HG03060 (cell line): Measurements from ENCODE around the gene RPS6KA2.
"Not testable (repeated sequence)": the region's sequence is repeated elsewhere in the genome, so short reads cannot be mapped to it uniquely, and the experiment has no call there.

Experiments
- ATAC-seq: cut with Tn5 transposase; IDR thresholded peaks from one replicate; pipeline ENCODE4 v1.9.1; 2021; ENCODE audit warnings: low read depth, moderate number of reproducible peaks; ENCODE audit not compliant: unreplicated experiment

The RPS6KA2 gene

DNA sequence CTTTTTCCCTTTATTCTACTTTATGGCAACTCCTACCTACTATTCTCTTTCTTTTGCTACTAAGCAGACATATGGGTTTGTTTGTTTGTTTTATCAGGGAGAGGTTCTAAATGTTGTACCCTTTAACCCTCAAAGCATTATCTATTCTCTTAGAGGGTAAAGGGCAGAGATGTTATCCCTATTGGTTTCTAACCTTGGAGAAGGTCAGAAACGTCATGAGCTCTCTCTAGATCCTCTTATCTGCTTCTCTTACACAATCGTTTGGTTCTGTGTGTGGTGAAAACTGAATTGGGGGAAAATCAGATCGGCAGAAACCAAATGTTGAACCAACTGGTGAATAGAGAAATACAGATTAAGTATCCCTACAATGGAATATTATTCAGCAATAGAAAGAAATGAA lies 237.9 kb downstream of the RPS6KA2 start:
- no peak for ATAC-seq

DNA sequence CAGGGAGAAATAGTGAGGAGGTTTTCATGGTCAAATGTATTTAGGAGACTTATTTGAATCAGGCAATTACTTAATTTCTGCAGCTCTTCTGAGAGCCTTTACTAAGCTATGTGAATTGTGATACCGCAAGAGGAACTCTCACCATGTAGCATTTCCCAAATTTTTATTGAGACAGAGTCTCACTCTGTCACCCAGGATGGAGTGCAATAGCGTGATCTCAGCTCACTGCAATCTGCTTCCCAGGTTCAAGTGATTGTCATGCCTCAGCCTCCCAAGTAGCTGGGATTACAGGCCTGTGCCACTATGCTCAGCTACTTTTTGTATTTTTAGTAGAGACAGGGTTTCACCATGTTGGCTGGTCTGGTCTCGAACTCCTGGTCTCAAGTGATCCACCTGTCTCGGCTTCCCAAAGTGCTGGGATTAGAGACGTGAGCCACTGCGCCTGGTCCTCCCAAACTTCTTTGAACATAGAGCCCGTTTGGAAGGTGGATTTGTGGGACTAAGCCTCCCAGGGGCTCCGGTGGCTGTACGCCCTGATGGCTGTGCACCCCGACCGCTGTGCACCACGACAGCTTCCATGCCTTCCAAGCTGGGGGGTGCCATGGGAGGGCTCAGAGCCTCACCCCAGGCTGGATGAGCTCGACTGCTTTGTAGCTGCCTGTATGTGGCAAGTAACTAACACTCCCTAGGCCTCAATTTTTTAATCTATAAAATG lies 238.6 kb downstream of the RPS6KA2 start:
- ATAC-seq: no peak

DNA sequence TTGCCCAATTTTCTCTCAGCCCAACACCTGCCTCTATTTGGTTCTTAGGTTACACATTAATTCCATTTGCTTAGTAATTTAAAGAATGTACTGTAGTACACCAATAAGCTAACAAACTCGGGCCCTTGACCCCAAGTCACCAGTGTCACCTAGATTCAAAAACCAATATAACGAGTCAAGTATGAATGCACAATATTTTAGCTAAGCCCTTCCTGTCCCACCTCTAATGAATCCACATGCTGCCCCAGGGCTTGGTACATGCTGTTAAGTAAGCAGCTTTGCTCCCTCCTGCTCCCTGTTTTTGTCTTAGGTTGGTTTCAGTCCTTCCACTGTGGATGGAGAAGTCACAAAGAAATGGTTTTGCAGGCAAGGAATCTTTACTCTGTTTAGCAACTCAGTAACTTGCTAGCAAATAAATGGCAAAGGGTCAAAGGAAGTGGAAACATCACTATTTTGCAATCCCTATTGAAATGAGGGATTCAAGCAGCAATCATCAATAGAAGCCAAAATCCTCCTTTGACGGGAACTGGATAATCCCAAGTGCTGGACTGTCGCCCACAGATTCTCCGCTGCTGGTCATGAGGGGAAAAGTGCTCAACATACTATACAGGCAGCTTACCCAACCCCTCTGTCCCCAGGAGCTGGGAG lies 239.3 kb downstream of the RPS6KA2 start:
- no peak for ATAC-seq

DNA sequence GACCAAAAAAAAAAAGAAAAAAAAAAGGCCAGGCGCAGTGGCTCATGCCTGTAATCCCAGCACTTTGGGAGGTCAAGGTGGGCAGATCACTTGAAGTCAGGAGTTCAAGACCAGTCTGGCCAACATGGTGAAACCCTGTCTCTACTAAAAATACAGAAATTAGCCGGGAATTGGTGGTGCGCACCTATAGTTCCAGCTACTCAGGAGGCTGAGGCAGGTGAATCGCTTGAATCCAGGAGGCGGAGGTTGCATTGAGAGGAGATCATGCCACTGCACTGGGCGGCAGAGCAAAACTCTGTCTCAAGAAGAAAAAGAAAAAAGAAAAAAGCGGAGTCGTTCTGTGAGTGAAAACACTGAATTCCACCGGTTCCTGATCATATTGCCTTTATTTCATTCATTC lies 240.0 kb downstream of the RPS6KA2 start:
- ATAC-seq: not testable (repeated sequence)

DNA sequence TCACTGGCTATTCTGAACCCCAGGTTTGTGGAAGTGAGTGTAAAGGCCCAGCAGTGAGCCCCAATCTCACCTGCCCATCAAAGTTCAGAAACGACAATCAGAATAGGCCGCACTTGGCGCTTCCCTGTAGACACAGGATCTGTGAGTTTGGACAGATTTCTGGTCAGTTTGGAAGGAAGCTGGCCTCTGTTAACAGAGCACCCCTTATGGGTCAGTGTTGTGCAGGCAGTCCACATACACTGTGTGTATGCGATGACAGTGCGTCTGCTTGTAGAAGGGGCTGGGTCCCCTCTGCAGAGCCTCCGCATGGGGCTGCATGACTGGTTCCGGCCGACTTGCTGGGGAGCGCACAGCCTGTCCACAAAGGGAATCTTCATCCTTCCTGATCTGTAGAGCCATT lies 240.9 kb downstream of the RPS6KA2 start:
- no peak for ATAC-seq

DNA sequence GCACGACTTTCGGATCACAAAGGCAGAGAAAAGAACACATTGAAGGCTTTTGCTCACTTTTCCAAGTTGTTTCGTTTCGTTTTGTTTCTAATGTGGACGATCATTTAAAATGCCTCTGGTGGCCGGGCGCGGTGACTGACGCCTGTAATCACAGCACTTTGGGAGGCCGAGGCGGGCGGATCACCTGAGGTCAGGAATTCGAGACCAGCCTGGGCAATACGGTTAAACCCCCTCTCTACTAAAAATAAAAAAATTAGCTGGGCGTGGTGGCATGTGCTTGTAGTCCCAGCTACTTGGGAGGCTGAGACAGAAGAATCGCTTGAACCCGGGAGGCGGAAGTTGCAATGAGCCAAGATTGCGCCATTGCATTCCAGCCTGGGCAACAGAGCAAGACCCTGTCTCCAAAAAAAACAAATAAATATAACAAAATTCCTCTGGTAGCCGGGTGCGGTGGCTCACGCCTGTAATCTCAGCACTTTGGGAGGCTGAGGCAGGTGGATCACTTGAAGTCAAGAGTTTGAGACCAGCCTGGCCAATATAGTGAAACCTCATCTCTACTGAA lies 243.2 kb downstream of the RPS6KA2 start:
- ATAC-seq: peak; percentile 3

DNA sequence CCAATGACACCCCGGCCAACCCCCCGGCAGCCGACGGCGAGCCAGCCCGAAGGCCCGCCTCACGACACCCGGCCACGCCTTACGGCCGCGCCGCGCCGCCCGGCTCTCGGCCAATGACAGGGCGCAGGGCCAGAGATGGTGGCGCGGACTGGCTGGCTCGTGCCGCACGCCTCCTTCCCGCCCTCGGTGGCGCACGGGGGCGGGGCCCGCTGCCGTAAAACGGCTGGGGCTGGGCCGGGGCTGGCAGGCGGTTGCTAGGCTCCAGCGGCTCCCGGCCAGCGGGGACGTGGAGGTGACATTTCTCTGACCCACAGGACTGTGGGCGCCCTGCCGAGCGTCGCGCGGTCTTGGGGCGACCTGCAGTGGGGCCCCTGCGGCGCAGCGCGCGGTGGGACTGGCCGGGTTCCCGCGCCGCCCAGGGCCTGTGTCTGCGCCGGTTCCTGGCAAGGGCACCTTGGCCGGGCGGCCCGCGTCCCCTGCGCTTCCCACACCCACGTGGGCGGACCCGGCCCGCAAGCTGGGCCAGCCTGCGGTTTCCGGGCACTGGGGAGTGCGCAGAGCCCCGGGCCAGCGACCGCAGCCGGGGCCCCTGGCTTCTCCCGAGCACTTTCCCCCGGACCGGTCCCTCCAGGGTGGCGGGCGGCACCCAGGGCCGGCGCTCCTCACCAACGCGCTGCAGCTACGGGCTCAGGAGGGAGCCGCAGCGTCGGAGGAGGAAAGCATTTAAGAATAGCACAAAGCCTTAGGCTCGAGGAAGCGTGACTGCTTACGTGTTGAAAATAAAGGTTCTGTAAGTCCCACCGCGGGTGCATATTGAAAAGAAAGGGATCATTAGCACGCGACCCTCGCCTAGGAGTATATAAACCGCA lies 243.9 kb downstream of the RPS6KA2 start, which contains the start of gene MPC1:
Gene MPC1, minus strand, starts transcription at position 8 of the 869 bp plus-strand sequence. CDS start 64 bp downstream, outside the sequence.
- ATAC-seq: peak; percentile 61

DNA sequence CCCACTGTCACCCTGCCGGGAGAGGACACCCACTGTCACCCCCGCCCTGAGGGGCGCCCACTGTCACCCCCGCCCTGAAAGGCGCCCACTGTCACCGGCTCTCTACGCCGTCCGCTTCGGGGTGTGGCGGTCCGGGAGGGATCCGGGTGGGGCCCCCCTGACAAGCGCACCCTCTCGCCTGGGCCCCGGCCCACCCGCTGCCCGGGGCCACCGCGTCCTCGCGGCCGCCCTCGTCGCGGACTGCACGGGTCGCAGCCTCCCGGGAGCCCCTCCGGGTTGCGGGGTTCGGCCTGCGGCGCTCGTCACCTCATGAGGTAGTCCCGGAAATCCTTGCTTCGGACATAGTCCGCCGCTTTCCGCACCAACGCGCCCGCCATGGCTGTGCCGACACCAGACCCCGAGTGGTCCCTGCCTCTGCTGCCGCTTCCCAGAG lies 244.5 kb downstream of the RPS6KA2 start:
- no peak for ATAC-seq

DNA sequence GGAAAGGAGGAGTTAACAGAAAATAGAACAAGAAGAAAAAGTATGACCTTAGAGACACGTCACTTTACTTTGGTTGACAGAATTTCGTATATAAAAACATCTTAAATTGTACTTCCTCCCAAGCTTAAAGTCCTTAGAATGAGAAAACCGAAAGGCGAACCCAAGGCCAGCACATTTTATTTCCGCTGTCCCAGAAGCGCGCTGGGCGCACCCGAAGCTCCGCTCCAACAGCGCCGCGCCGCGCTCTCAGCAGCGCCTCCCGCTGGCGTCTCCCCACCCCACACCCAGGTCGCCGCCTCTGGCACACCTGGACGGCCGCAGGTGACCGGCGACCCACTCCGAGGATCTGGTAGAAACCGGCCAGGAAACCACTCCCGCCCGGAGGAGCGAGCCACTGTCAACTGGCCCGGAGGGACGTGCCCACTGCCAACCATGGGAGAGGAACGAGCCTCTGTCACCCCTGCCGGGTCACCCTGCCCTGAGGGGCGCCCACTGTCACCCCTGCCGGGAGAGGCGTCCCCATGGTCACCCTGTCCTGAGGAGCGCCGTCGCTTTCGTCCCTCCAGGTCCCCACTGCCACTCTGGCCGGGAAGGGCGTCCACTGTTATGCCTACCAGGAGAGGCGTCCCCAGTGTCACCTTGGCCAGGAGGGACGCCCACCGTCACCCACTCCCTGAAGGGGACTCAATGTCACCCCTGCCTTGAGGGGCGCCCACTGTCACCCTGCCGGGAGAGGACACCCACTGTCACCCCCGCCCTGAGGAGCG lies 245.1 kb downstream of the RPS6KA2 start:
- peak; percentile 26 for ATAC-seq

DNA sequence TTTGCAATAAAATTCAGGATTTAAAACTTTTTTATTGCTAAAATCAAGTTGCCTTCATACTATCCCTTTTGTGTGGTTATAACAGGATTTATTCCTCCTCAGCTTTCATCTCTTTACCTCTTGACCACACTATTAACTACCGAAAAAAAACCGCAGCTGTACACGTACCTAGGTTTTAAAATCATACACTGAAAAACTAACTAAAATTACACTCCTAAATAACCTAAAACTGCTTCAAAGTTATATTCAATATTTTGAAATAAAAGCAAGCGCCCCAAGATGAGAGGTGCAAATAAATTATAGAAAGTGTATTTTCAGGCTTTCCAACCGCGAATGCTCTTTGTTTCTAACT lies 245.7 kb downstream of the RPS6KA2 start:
- no peak for ATAC-seq

DNA sequence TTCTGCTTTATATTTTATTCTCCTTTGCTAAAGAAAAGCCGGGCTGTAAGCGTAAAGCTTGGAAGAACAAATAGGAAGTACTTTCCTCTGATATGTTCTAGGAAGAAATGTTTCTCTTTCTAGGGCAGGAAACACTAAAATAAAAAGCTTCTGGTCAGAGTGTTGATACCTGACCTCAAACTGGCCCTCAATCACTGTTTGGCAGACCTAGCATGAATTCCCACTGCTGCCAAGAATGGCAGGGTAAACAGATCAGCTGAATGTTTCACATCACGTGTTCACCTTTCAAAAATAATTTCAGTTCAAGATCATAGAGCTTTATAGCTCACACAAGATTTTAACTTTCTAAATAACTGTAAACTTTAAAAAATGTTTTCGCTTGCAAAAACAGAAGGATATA lies 247.3 kb downstream of the RPS6KA2 start:
- no peak for ATAC-seq

DNA sequence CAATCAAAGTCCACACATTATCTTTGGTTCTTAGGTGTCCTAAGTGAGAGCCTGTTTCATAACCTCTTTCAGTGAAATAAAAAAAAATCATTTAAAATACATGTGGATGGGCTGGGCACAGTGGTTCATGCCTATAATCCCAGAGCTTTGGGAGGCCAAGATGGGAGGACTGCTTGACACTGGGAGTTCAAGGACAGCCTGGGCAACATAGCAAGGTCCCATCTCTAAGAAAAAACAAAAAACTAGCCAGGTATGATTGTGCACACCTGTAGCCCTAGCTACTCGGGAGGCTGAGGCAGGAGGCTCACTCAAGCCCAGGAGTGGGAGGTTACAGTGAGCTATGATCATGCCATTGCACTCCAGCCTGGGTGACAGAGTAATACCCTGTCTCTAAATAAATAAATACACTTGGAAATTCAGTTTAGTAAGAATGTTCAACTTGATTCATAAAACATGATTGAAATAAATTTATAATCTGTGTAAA lies 247.9 kb downstream of the RPS6KA2 start:
- ATAC-seq: no peak

DNA sequence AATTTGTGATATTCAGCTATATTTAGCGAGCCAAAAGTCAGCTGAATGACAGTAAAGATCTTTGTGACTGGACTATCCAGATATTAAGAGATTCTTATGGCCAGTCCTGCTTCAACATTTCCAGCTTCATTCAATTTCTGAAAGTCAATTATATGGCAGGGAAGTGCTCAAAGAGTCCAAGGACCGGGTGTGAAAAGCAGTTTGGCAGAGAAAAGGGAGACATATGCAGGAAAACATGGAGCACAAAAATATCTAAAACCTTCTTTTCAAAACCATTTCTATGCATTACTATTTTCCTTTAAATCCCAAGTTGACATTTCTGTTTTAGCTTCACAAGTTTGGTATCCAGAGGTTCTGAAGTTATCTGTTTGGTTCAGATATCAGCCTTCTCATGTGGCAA lies 249.3 kb downstream of the RPS6KA2 start:
- ATAC-seq: no peak

DNA sequence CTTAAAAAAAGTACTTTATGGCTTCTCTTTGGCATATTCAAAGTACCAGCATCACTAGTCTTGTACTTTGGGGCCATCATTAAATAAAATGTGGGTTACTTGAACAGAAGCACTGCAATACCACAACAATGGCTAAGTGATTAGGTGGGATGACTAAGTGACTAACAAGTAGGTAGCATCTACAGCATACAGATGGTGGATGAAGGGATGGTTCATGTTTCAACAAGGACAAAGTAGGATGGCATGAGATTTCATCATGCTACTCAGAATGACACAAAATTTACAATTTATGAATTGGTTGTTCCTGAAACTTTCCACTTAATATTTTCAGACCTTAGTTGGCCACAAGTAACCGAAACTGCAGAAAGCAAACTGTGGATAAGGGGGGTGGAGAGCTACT lies 252.0 kb downstream of the RPS6KA2 start:
- ATAC-seq: no peak

DNA sequence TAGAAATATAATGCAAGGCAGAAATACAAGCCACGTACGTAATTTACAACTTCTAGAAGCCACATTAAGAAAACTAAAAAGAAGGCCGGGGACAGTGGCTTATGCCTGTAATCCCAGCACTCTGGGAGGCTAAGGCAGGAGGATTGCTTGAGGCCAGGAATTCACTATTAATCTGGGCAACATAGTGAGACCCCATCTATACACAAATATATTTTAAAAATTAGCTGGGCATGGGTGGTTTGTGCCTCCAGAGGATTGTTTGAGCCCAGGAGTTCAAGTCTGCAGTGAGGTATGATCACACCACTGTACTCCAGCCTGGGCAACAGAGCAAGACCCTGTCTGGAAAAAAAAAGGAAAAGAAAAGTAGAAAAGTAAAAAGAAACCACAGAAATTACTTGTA lies 256.6 kb downstream of the RPS6KA2 start:
- ATAC-seq: no peak

DNA sequence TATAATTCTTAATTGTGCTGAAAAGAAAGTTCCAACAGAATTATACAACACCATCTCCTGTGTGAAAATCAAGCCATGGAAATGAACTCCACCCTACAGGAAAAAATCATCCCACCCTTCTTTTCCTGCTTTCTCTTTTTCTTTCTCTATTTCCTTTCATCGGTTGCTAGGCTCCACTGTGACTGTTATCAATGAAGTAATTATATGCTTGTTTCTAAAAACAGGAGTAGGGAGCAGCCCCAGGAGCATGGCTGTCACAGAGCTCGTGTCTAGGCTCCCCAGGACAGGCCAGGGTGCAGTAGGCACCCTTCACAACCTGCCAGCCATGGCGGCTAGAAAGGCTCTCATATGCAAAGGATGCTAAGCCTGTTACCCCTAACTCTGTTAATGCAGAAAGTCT lies 257.3 kb downstream of the RPS6KA2 start:
- no peak for ATAC-seq

DNA sequence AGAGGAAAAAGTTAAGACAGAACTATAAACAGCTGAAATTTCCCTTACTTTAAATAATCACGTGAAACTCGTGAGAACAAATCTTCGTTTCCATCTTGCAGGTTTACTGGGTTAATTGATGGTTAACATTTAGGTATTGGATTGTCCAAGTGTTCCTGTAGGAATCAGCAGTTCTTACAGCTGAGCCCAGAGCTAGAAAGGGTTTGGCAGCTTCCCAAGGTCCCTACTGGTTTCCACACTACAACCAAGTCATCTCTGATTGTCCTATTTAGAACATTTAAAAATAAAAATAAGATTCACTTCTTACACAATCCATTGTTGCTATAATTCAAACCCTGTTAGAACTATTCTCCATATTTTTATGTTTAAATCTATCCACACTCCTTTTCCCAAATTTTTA lies 260.1 kb downstream of the RPS6KA2 start:
- no peak for ATAC-seq

DNA sequence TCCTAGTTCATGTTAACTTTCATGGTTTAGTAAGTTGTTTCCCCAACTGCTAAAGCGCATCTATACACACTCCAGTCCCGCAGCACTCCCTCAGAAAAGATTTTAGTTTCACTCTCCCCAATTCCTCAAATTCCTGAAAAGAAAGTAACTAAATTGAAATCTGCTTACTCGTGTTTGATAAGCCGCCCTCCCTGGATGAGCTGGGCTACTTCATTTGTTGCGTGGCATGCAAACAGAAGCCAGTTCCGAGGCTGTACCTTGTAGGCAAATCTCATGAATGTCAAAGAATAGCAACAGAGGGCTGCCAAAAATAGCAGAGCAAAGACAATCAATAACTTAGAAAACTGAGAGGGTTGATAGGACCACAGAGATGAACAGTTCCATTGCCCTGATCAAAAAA lies 261.2 kb downstream of the RPS6KA2 start:
- no peak for ATAC-seq

DNA sequence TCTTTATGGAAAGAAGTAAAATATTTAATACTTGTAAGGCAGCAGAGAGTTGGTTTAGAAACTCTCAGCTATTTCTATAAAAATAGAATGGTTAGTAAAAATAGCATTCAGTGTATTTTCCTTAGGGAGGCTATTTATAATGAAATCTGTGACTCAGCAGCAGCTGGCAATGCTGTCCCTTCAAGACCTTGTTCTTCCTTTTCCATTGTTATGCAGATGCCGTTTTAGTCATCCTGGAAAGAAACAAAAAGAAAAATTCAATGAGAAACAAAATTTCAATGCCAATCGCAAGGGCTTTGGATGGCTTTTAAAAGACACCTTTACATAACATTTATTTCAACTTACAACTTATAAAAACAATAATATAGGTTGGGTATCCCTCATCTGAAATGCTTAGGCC lies 261.8 kb downstream of the RPS6KA2 start:
- no peak for ATAC-seq

DNA sequence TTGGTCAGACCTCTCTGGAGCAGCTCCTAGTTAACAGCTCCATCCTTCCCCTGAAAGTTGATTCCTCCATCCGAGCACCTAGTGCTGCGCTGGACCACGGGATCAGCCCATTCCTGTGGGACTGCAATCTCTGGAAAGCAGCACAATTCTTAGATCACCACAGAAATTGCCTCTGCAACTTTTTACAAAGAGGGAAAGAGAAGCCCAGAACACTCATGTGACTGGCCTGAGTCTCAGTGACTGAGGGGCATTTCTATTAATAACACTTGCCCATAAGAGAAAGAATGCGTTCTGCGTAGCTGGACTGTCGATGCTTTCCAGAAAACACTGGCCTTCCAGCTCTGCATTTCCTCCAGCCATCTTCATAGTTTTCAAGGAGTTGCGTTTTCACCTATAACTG lies 262.6 kb downstream of the RPS6KA2 start:
- no peak for ATAC-seq
